ENCODE measurements around the gene GFI1B.

GFI1B gene

GRCh38 chr9:132978451-132979131, at the start of gene GFI1B:
TSS of gene GFI1B (plus strand) at chr9:132978694. CDS start at chr9:132986679, 7,985 bp downstream.
- no peak within 1 kb of the TSS for H3K4me3 ChIP-seq (ENCODE audit: low read depth, low read length)
- no peak within 1 kb of the TSS for H3K27ac ChIP-seq
- H3K4me1 ChIP-seq: no peaks in the 10 kb centered on the region
- no peak within 1 kb of the TSS for H3K4me2 ChIP-seq (ENCODE audit: low read length)
- TF ChIP-seq CTCF (IDR thresholded peaks at IDR 0.05): no peak
- H2AFZ ChIP-seq: no peak within 1 kb of the TSS
- H3K27me3 ChIP-seq (ENCODE audit: control insufficient read depth, insufficient read depth, low read length): no peaks in the 10 kb centered on the region
- H3K36me3 ChIP-seq (ENCODE audit: control insufficient read depth, insufficient read depth, low read length): no peaks in the 10 kb centered on the region
- H3K9me3 ChIP-seq (ENCODE audit: control insufficient read depth, low read length): no peaks in the 10 kb centered on the region
- H3K79me2 ChIP-seq: no peaks in the 10 kb centered on the region
- H3K9ac ChIP-seq: no peak within 1 kb of the TSS

- no peaks in the 10 kb centered on the region for H3K79me2 ChIP-seq
- no peak overlapping the region for H3K27ac ChIP-seq
- no peaks in the 10 kb centered on the region for H3K27me3 ChIP-seq (ENCODE audit: control insufficient read depth, insufficient read depth, low read length)
- H3K9me3 ChIP-seq (ENCODE audit: control insufficient read depth, low read length): no peaks in the 10 kb centered on the region
- no peak overlapping the region for H3K9ac ChIP-seq
- no peak for TF ChIP-seq CTCF (IDR thresholded peaks at IDR 0.05)
- H2AFZ ChIP-seq: no peak overlapping the region
- no peaks in the 10 kb centered on the region for H3K36me3 ChIP-seq (ENCODE audit: control insufficient read depth, insufficient read depth, low read length)
- H3K4me1 ChIP-seq: no peaks in the 10 kb centered on the region
- no peak overlapping the region for H3K4me3 ChIP-seq (ENCODE audit: low read depth, low read length)
- H3K4me2 ChIP-seq (ENCODE audit: low read length): no peak overlapping the region
These were observed 47.2 kb upstream of the GFI1B start for GRCh38 chr9:132931178-132931735.

GRCh38 chr9:132935026-132935425, 43.5 kb upstream of the GFI1B start:
- Histone ChIP-seq H3K9ac (no peak overlapping the region), H3K4me3 (ENCODE audit: low read depth, low read length) (no peak overlapping the region), H3K4me2 (ENCODE audit: low read length) (no peak overlapping the region), H3K36me3 (ENCODE audit: control insufficient read depth, insufficient read depth, low read length) (no peaks in the 10 kb centered on the region), H3K27ac (no peak overlapping the region), H3K9me3 (ENCODE audit: control insufficient read depth, low read length) (no peaks in the 10 kb centered on the region), H3K79me2 (peaks cover 8% of the 10 kb centered on the region), H3K4me1 (no peaks in the 10 kb centered on the region), H2AFZ (no peak overlapping the region), H3K27me3 (ENCODE audit: control insufficient read depth, insufficient read depth, low read length) (no peaks in the 10 kb centered on the region)
- TF ChIP-seq CTCF (IDR thresholded peaks at IDR 0.05): no peak

- TF ChIP-seq CTCF (IDR thresholded peaks at IDR 0.05): no peak
These were observed 41.0 kb upstream of the GFI1B start for GRCh38 chr9:132937463-132937901.

GRCh38 chr9:132939169-132939568, 39.3 kb upstream of the GFI1B start:
- no peak overlapping the region for H3K27ac ChIP-seq
- no peak overlapping the region for H3K9ac ChIP-seq
- TF ChIP-seq CTCF (IDR thresholded peaks at IDR 0.05): no peak
- H3K27me3 ChIP-seq (ENCODE audit: control insufficient read depth, insufficient read depth, low read length): no peaks in the 10 kb centered on the region
- H3K4me1 ChIP-seq: peaks cover 2% of the 10 kb centered on the region
- H3K4me3 ChIP-seq (ENCODE audit: low read depth, low read length): no peak overlapping the region
- H3K79me2 ChIP-seq: peaks cover 18% of the 10 kb centered on the region
- H3K9me3 ChIP-seq (ENCODE audit: control insufficient read depth, low read length): no peaks in the 10 kb centered on the region
- no peak overlapping the region for H2AFZ ChIP-seq
- H3K36me3 ChIP-seq (ENCODE audit: control insufficient read depth, insufficient read depth, low read length): no peaks in the 10 kb centered on the region
- H3K4me2 ChIP-seq (ENCODE audit: low read length): no peak overlapping the region

More at GRCh38 chr9:132937463-132937901, 41.0 kb upstream of the GFI1B start:
- no peaks in the 10 kb centered on the region for H3K4me1 ChIP-seq
- no peak overlapping the region for H3K9ac ChIP-seq
- H3K27me3 ChIP-seq (ENCODE audit: control insufficient read depth, insufficient read depth, low read length): no peaks in the 10 kb centered on the region
- no peak overlapping the region for H3K27ac ChIP-seq
- no peaks in the 10 kb centered on the region for H3K36me3 ChIP-seq (ENCODE audit: control insufficient read depth, insufficient read depth, low read length)
- no peak overlapping the region for H3K4me2 ChIP-seq (ENCODE audit: low read length)
- H2AFZ ChIP-seq: no peak overlapping the region
- H3K9me3 ChIP-seq (ENCODE audit: control insufficient read depth, low read length): no peaks in the 10 kb centered on the region
- H3K4me3 ChIP-seq (ENCODE audit: low read depth, low read length): no peak overlapping the region
- H3K79me2 ChIP-seq: peaks cover 8% of the 10 kb centered on the region
